ENCODE results near the gene TCEAL4. TPM values are rescaled to one million over a fixed set of nuclear protein-coding genes. Genes with fewer than 3 reads are reported as not detected.

TCEAL4 gene
- total RNA-seq, 1 donor = 45.6 TPM

DNA sequence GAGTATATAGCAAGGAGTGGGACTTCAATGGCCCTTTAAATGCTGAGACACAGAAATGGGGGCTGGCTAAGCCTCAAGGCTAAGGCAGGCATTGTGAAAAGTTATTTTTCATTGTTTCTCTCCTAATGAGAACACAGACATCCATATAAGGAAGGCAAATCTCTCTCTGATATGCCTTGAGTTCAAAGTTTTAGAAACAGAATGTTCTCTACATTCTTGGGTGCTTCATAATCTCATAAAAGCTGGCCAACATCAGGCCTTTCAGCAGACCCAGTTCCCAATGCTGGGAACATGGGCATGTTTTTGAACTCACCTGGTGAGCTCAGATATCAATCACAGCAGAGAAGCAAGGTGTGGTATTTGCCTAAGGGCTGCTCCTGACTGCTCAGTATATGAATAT, 46.6 kb upstream of the TCEAL4 start:
- DNase-seq (ENCODE audit: insufficient read length, low spot score, missing footprints) = no peak
- peaks cover 5% of the 10 kb centered on the region for H3K4me1 ChIP-seq (ENCODE audit: insufficient read depth, low read length)
- H3K79me2 ChIP-seq (ENCODE audit: insufficient read depth, low read length) = no peaks in the 10 kb centered on the region
- no peak overlapping the region for H3K4me2 ChIP-seq (ENCODE audit: insufficient read depth, low read length)
- no peaks in the 10 kb centered on the region for H3K36me3 ChIP-seq (ENCODE audit: insufficient read depth, low read length)
- H3K27me3 ChIP-seq (ENCODE audit: insufficient read depth, low read length) = no peaks in the 10 kb centered on the region
- no peaks in the 10 kb centered on the region for H3K9me3 ChIP-seq (ENCODE audit: low read depth, low read length)
- no peak overlapping the region for H3K4me3 ChIP-seq (ENCODE audit: insufficient read depth, low read length)
- no peak for TF ChIP-seq CTCF (IDR thresholded peaks at IDR 0.05; ENCODE audit: extremely low read depth, low read depth, low read length)
- H4K20me1 ChIP-seq (ENCODE audit: insufficient read depth, low read length) = no peaks in the 10 kb centered on the region
- H2AFZ ChIP-seq (ENCODE audit: low read length) = no peak overlapping the region
- no peak overlapping the region for H3K27ac ChIP-seq (ENCODE audit: low read depth, low read length)

- Histone ChIP-seq H3K4me1 (ENCODE audit: insufficient read depth, low read length) (peaks cover 2% of the 10 kb centered on the region), H3K27ac (ENCODE audit: low read depth, low read length) (no peak overlapping the region), H3K4me3 (ENCODE audit: insufficient read depth, low read length) (no peak overlapping the region), H4K20me1 (ENCODE audit: insufficient read depth, low read length) (no peaks in the 10 kb centered on the region), H3K4me2 (ENCODE audit: insufficient read depth, low read length) (no peak overlapping the region), H3K36me3 (ENCODE audit: insufficient read depth, low read length) (no peaks in the 10 kb centered on the region), H3K9me3 (ENCODE audit: low read depth, low read length) (no peaks in the 10 kb centered on the region), H3K27me3 (ENCODE audit: insufficient read depth, low read length) (no peaks in the 10 kb centered on the region), H3K79me2 (ENCODE audit: insufficient read depth, low read length) (no peaks in the 10 kb centered on the region), H2AFZ (ENCODE audit: low read length) (no peak overlapping the region)
- DNase-seq (ENCODE audit: insufficient read length, low spot score, missing footprints) = no peak
- TF ChIP-seq CTCF (IDR thresholded peaks at IDR 0.05; ENCODE audit: extremely low read depth, low read depth, low read length) = no peak
Observed at GRCh38 chrX:103539695-103540094, 45.6 kb upstream of the TCEAL4 start.

DNA sequence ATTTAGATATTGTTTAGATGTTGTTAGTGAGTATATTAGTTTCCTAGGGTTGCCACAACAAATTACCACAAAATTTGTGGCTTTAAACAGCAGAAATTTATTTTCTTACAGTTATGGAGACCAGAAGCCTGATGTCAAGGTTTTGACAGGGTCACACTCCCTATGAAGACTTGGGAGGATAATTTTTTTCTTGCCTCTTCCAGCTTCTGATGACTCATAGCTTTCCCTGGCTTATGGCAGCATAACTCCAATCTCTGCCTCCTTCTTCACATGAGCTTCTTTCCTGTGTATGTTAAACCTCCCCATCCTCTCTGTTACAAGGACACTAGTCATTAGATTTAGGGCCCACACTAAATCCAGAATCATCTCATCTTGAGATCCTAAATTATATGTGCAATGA, 45.2 kb upstream of the TCEAL4 start:
- peaks cover 2% of the 10 kb centered on the region for H3K4me1 ChIP-seq (ENCODE audit: insufficient read depth, low read length)
- no peak for DNase-seq (ENCODE audit: insufficient read length, low spot score, missing footprints)
- H3K4me3 ChIP-seq (ENCODE audit: insufficient read depth, low read length) = no peak overlapping the region
- no peaks in the 10 kb centered on the region for H3K36me3 ChIP-seq (ENCODE audit: insufficient read depth, low read length)
- no peaks in the 10 kb centered on the region for H3K79me2 ChIP-seq (ENCODE audit: insufficient read depth, low read length)
- no peaks in the 10 kb centered on the region for H4K20me1 ChIP-seq (ENCODE audit: insufficient read depth, low read length)
- no peak overlapping the region for H3K4me2 ChIP-seq (ENCODE audit: insufficient read depth, low read length)
- no peak overlapping the region for H2AFZ ChIP-seq (ENCODE audit: low read length)
- H3K27ac ChIP-seq (ENCODE audit: low read depth, low read length) = no peak overlapping the region
- no peaks in the 10 kb centered on the region for H3K9me3 ChIP-seq (ENCODE audit: low read depth, low read length)
- no peaks in the 10 kb centered on the region for H3K27me3 ChIP-seq (ENCODE audit: insufficient read depth, low read length)
- no peak for TF ChIP-seq CTCF (IDR thresholded peaks at IDR 0.05; ENCODE audit: extremely low read depth, low read depth, low read length)

- H3K4me3 ChIP-seq (ENCODE audit: insufficient read depth, low read length) = no peak overlapping the region
- H3K36me3 ChIP-seq (ENCODE audit: insufficient read depth, low read length) = no peaks in the 10 kb centered on the region
- no peaks in the 10 kb centered on the region for H3K9me3 ChIP-seq (ENCODE audit: low read depth, low read length)
- H3K79me2 ChIP-seq (ENCODE audit: insufficient read depth, low read length) = no peaks in the 10 kb centered on the region
- H3K27ac ChIP-seq (ENCODE audit: low read depth, low read length) = peak overlapping the region; percentile 65
- DNase-seq (ENCODE audit: insufficient read length, low spot score, missing footprints) = no peak
- no peak overlapping the region for H2AFZ ChIP-seq (ENCODE audit: low read length)
- H4K20me1 ChIP-seq (ENCODE audit: insufficient read depth, low read length) = no peaks in the 10 kb centered on the region
- no peaks in the 10 kb centered on the region for H3K27me3 ChIP-seq (ENCODE audit: insufficient read depth, low read length)
- TF ChIP-seq CTCF (IDR thresholded peaks at IDR 0.05; ENCODE audit: extremely low read depth, low read depth, low read length) = no peak
- peak overlapping the region; percentile 55 for H3K4me2 ChIP-seq (ENCODE audit: insufficient read depth, low read length)
- peaks cover 3% of the 10 kb centered on the region for H3K4me1 ChIP-seq (ENCODE audit: insufficient read depth, low read length)
Observed at GRCh38 chrX:103549916-103550315, 35.4 kb upstream of the TCEAL4 start.
